ENCODE results near the gene NEK9. TPM values are rescaled to one million over a fixed set of nuclear protein-coding genes. Genes with fewer than 3 reads are reported as not detected.

NEK9 gene
- total and polyA plus RNA-seq, 2 experiments from 2014 or later: 16.3 to 31.1 TPM

DNA sequence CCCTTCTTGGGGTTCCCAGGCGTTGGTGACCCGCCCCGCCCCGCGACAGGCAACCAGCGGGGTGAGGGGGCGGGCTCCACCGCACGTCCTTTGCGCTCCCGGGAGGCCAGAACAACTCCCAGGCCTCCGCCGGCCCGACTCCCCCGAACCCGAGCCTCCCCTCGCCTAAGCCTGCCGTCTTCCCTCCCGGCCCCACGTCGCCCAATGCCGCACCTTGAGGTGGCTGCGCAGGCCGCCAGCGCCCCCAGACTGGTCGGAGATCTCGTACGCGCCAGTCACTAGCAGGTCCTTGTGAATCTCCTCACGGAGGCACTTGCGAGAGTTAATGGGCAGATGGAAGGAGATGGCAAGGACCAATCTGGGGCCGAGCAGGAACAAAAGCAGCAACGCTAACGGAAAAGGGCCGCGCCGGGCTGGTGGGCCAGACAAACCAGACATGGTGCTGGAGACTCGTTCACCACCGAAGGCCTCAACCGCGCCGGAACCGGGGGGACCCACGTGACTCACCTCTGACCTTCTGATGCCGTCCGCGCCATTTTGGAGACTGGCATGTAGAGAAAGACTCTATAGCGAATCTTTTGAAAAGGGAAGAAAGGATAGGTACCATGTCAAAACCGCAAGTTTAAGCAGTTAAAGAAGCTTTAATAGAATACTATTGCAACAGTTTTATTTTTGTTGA lies 49.4 kb upstream of the NEK9 start, which contains the start of gene TMED10:
Gene TMED10 (minus strand): TSS at position 471 of the 679 bp plus-strand sequence. CDS start 33 bp downstream, at position 438.
- H2AFZ ChIP-seq: no peak within 1 kb of the TSS
- DNase-seq (ENCODE audit: low spot score) (peak; percentile 96), ATAC-seq (peak; percentile 86)
- peaks cover 23% of the 10 kb centered on the region for H3K4me1 Mint-ChIP-seq
- peak within 1 kb of the TSS; percentile 68 for H3K4me3 ChIP-seq
- peaks cover 6% of the 10 kb centered on the region for H3K27me3 Mint-ChIP-seq (ENCODE audit: insufficient read depth, low read depth, poor library complexity)
- H3K36me3 ChIP-seq (ENCODE audit: insufficient read depth): no peaks in the 10 kb centered on the region
- H3K27ac Mint-ChIP-seq: peak within 1 kb of the TSS; percentile 99
- peaks cover 22% of the 10 kb centered on the region for H4K20me1 ChIP-seq (replicated peaks; ENCODE audit: insufficient read depth)
- peaks cover 7% of the 10 kb centered on the region for H3K4me1 ChIP-seq (ENCODE audit: insufficient read depth)
- H3K27me3 ChIP-seq (ENCODE audit: insufficient read depth): no peaks in the 10 kb centered on the region
- H3K36me3 Mint-ChIP-seq (ENCODE audit: low read depth): no peaks in the 10 kb centered on the region
- TF ChIP-seq REST (IDR thresholded peaks at IDR 0.05; ENCODE audit: unreplicated experiment) (no peak), EZH2phosphoT487 (IDR thresholded peaks at IDR 0.05; ENCODE audit: unreplicated experiment) (no peak), EZH2 (IDR thresholded peaks at IDR 0.05; ENCODE audit: low read depth, unreplicated experiment) (no peak), CREB1 (CRISPR knock-in tag; IDR thresholded peaks at IDR 0.05; ENCODE audit: low read depth) (peak; percentile 69), ETS1 (IDR thresholded peaks at IDR 0.05) (peak; percentile 95), POLR2AphosphoS5 (IDR thresholded peaks at IDR 0.05; ENCODE audit: low read depth) (peak; percentile 76), JUNB (IDR thresholded peaks at IDR 0.05; ENCODE audit: unreplicated experiment) (no peak)
- H3F3A ChIP-seq (replicated peaks; ENCODE audit: low read depth): no peaks in the 10 kb centered on the region
- H3K27ac ChIP-seq (ENCODE audit: low read depth): peak within 1 kb of the TSS; percentile 48
- peak within 1 kb of the TSS; percentile 85 for H3K4me2 ChIP-seq
- peak within 1 kb of the TSS; percentile 92 for H3K4me3 Mint-ChIP-seq
- H3K9me3 Mint-ChIP-seq: no peaks in the 10 kb centered on the region
- H3K9me2 ChIP-seq (ENCODE audit: insufficient read depth): no peaks in the 10 kb centered on the region
- peaks cover 47% of the 10 kb centered on the region for H3K79me2 ChIP-seq (replicated peaks; ENCODE audit: insufficient read depth)

DNA sequence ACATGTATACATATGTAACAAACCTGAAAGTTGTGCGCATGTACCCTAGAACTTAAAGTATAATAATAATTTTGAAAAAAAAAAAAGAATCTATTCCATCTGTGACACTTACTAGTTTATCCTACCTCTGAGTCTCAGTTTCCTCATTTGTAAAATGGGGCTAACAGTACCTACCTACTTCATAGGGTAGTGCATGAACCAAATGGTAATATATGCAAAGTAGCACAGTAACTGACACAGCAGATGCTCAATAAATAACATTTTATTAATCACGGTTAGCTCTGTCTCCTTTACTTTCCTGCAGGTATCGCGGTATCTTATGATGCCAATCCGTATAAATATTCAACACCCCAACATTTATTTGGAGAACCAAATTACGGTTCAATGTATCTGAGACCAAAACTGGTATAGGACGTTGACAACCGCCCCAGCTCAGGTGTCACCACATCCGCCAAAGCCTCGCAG lies 48.9 kb upstream of the NEK9 start:
- peak overlapping the region; percentile 92 for H3K4me3 Mint-ChIP-seq
- Histone ChIP-seq H3K36me3 (ENCODE audit: insufficient read depth) (no peaks in the 10 kb centered on the region), H3K9me2 (ENCODE audit: insufficient read depth) (no peaks in the 10 kb centered on the region), H4K20me1 (replicated peaks; ENCODE audit: insufficient read depth) (peaks cover 22% of the 10 kb centered on the region), H3K27ac (ENCODE audit: low read depth) (peak overlapping the region; percentile 48), H2AFZ (no peak overlapping the region), H3K27me3 (ENCODE audit: insufficient read depth) (no peaks in the 10 kb centered on the region), H3K4me3 (peak overlapping the region; percentile 68), H3F3A (replicated peaks; ENCODE audit: low read depth) (no peaks in the 10 kb centered on the region), H3K79me2 (replicated peaks; ENCODE audit: insufficient read depth) (peaks cover 52% of the 10 kb centered on the region), H3K4me1 (ENCODE audit: insufficient read depth) (peaks cover 7% of the 10 kb centered on the region), H3K4me2 (peak overlapping the region; percentile 85)
- DNase-seq (ENCODE audit: low spot score) (no peak), ATAC-seq (no peak)
- peak overlapping the region; percentile 99 for H3K27ac Mint-ChIP-seq
- peaks cover 6% of the 10 kb centered on the region for H3K27me3 Mint-ChIP-seq (ENCODE audit: insufficient read depth, low read depth, poor library complexity)
- no peaks in the 10 kb centered on the region for H3K36me3 Mint-ChIP-seq (ENCODE audit: low read depth)
- peaks cover 23% of the 10 kb centered on the region for H3K4me1 Mint-ChIP-seq
- H3K9me3 Mint-ChIP-seq: no peaks in the 10 kb centered on the region
- TF ChIP-seq, protein P1, sequence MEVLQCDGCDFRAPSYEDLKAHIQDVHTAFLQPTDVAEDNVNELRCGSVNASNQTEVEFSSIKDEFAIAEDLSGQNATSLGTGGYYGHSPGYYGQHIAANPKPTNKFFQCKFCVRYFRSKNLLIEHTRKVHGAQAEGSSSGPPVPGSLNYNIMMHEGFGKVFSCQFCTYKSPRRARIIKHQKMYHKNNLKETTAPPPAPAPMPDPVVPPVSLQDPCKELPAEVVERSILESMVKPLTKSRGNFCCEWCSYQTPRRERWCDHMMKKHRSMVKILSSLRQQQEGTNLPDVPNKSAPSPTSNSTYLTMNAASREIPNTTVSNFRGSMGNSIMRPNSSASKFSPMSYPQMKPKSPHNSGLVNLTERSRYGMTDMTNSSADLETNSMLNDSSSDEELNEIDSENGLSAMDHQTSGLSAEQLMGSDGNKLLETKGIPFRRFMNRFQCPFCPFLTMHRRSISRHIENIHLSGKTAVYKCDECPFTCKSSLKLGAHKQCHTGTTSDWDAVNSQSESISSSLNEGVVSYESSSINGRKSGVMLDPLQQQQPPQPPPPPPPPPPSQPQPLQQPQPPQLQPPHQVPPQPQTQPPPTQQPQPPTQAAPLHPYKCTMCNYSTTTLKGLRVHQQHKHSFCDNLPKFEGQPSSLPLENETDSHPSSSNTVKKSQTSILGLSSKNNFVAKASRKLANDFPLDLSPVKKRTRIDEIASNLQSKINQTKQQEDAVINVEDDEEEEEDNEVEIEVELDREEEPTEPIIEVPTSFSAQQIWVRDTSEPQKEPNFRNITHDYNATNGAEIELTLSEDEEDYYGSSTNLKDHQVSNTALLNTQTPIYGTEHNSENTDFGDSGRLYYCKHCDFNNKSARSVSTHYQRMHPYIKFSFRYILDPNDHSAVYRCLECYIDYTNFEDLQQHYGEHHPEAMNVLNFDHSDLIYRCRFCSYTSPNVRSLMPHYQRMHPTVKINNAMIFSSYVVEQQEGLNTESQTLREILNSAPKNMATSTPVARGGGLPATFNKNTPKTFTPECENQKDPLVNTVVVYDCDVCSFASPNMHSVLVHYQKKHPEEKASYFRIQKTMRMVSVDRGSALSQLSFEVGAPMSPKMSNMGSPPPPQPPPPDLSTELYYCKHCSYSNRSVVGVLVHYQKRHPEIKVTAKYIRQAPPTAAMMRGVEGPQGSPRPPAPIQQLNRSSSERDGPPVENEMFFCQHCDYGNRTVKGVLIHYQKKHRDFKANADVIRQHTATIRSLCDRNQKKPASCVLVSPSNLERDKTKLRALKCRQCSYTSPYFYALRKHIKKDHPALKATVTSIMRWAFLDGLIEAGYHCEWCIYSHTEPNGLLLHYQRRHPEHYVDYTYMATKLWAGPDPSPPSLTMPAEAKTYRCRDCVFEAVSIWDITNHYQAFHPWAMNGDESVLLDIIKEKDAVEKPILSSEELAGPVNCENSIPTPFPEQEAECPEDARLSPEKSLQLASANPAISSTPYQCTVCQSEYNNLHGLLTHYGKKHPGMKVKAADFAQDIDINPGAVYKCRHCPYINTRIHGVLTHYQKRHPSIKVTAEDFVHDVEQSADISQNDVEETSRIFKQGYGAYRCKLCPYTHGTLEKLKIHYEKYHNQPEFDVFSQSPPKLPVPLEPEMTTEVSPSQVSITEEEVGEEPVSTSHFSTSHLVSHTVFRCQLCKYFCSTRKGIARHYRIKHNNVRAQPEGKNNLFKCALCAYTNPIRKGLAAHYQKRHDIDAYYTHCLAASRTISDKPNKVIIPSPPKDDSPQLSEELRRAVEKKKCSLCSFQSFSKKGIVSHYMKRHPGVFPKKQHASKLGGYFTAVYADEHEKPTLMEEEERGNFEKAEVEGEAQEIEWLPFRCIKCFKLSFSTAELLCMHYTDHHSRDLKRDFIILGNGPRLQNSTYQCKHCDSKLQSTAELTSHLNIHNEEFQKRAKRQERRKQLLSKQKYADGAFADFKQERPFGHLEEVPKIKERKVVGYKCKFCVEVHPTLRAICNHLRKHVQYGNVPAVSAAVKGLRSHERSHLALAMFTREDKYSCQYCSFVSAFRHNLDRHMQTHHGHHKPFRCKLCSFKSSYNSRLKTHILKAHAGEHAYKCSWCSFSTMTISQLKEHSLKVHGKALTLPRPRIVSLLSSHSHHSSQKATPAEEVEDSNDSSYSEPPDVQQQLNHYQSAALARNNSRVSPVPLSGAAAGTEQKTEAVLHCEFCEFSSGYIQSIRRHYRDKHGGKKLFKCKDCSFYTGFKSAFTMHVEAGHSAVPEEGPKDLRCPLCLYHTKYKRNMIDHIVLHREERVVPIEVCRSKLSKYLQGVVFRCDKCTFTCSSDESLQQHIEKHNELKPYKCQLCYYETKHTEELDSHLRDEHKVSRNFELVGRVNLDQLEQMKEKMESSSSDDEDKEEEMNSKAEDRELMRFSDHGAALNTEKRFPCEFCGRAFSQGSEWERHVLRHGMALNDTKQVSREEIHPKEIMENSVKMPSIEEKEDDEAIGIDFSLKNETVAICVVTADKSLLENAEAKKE (CRISPR knock-in tag; IDR thresholded peaks at IDR 0.05): no peak
- no peak for TF ChIP-seq EZH2phosphoT487 (IDR thresholded peaks at IDR 0.05; ENCODE audit: unreplicated experiment)
- TF ChIP-seq CREB1 (CRISPR knock-in tag; IDR thresholded peaks at IDR 0.05; ENCODE audit: low read depth): no peak
